Left ventricle myocardium superior (tissue), 1 donor: ENCODE results near the gene WNT9A. TPM values are rescaled to one million over a fixed set of nuclear protein-coding genes. Genes with fewer than 3 reads are reported as not detected.

ENCODE experiments used
- ATAC-seq: fragments of 200-7000 bp; cut with Tn5 transposase; one replicate; pipeline ENCODE4 v1.9.1; 2020; ENCODE audit warnings: mild to moderate bottlenecking, moderate library complexity
- DNase-seq: peaks from one replicate; pipeline ENCODE4 v3.0.0-alpha.2; 2020
- intact Hi-C: fragments of 100-400 bp; cut with micrococcal nuclease; formaldehyde crosslinking; loops from one replicate; pipeline ENCODE4 v1.11.0; 2022
- total RNA-seq: library from RNA; stranded (reverse); fragmentation: NEBNext Ultra II Directional; extraction: Animal tissue kit (Norgen Biotek cat#: 25700); gene quantifications from one replicate; pipeline ENCODE4 v1.2.1, GENCODE V29; 2021
- donor health status: DM: no; HTN: yes; CAD: no; lungs with severe emphysema.

Gene WNT9A
- total RNA-seq, 1 donor from 2014 or later, result 2.5 TPM

DNA sequence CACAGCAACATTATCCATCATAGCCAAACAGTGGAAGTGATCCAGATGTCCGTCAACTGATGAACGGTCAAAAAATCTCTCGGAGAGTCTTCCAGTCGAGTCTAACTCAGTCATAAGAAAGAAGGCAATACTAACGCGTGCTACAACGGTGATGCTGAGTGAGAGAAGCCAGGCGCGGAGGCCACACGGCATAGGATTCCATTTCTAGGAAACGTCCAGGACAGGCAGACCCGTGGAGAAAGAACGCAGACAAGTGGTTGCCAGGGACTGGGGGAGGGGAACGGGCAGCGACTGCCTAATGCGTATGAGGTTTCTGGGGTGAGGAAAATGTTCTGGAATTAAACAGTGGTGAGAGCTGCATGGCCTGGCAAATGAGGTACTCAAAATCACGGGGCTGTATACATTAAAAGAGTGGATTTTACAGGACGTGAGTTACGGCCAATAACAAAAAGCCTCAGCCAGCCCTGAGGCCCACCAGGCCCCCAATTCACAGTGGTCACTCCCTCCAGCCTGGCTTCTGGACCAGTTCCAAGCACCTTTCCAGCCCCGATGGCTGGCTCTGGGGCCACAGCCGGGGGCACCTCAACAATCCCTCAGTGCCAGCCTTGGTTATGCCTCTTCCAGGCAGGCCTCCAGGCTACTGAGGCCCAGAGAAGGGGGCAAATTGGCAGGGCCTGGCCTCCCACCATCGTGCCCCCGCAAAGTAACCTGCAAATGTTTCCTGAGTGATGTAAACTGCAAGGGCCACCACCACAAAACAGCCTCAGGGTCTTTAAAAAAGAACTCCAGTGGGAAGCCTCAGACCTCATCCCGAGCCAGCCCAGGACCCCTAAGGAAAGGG, 3.4 kb downstream of the WNT9A start:
- intact Hi-C loops, result loop anchor here (10.0 kb wide), 1 partner anchor 460 kb away; no protein-coding TSS in a partner anchor
- DNase-seq, result peak; percentile 83
- peak; percentile 42 for ATAC-seq

DNA sequence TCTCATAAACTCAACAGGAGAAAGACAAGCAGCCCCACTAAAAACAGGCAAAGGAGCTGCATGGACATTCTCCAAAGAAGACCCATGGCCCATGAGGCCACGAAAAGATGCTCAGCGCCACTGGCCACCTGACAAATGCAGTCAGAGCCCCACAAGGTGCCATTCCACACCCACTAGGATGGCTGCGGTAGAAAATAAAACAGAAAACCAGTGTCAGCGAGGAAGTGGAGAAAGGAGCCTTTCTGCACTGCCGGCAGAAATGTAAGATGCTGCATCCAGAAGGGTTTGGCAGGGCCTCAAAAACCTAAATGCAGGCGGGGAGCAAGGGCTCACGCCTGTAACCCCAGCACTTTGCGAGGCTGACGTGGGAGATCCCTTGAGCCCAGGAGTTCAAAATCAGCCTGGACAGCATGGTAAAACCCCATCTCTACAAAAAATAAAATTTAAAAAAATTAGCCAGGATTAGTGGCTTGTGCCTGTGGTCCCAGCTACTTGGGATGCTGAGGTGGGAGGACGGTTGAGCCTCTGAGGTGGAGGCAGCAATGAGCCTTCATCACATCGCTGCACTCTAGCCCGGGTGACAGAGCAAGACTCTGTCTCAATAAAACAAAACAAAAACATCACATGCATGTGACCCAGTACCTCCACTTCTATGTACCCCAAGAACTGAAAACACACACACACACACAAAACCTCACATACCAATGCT, 4.2 kb downstream of the WNT9A start:
- intact Hi-C loops, result loop anchor here (10.0 kb wide), 1 partner anchor 459 kb away; no protein-coding TSS in a partner anchor
- ATAC-seq (no peak), DNase-seq (no peak)

DNA sequence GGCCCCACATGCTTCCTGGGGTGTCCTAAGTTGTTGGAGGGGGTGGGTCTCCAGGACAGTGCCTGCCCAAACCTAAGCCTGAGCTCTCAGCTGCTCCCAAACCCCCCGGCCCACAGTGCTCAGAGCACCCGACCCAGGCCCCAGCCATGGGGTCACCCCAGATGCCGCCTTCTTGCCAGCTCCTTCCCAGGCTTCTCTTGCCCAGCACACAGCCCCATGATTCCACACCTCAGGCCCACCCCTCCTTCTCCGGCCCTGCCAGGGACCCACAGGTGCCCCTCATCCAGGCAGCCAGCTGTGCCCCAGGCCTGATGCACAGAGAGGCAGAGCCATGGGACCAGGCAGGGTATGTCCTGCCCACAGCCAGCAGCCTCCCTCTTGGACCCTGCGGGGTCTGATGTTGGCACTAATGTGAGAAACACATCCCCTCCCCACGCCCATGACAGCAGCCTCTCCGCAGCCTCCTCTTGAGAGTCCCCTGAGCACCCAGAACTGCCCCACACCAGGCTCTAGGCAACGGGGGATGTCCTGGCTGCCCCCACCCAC, 4.9 kb downstream of the WNT9A start:
- no peak for ATAC-seq
- no peak for DNase-seq
- intact Hi-C loops, result loop anchor here (10.0 kb wide), 1 partner anchor 458 kb away; no protein-coding TSS in a partner anchor

DNA sequence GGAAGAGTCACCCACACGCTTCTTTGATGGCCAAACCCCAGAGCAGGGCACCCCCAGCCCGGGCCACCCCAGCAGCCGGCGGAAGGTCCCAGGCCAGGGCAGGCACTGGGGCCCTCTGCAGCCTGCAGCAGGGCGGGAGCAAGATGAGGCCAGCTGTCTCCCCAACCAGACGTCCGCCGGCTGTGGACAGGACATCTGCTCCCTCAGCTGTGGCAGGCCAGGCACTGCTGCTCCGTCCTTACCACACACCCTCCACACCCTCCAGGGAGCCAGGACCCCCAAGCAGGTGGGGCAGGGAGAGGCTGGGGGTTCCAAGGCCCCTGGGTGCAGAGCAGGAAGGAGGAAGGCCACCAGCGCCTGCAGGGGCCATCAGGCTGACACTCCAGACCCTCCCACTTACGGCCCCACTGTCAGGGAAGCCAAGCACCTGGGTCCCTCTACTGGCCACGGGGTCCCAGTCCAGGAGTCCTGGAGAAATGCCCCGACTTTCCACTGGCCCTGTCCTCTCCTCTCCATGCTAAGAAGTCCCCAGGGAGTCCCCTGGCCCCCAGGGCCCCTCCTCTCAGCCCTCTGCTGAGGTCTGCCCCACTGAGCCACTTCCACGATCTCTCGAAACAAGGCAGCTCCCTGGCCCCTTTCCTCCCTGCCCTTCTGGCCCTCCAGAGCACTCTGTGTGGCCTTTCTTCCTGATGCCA, 5.6 kb downstream of the WNT9A start:
- intact Hi-C loops, result loop anchor here (10.0 kb wide), 1 partner anchor 457 kb away; no protein-coding TSS in a partner anchor
- ATAC-seq (no peak), DNase-seq (no peak)

DNA sequence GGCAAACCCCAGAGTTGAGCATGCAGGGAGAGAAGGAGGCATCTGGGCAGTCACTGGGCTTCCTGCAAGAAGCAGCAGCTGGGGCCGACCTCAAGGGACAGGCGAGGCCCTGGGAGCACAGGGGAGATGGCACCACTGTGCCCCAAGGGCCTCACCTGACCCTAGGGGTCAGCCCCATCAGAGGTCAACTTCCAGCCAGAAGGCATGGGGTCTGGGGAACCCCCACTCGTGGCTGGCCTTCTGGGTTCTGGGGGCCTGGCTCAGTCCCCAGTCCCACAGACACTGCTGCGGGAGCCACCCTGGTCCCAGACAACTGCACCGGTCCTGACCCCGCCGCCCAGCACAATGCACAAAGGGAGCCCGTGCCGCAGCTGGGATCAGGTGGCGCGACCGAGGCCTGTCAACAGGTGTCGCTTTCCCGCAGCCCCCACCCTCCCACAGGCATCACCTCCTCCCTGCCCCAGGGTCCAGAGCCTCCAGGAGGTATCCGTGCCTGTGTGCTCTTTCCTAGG, 6.2 kb downstream of the WNT9A start:
- no peak for ATAC-seq
- peak; percentile 37 for DNase-seq
- intact Hi-C loops, result loop anchor here (10.0 kb wide), 1 partner anchor 457 kb away; no protein-coding TSS in a partner anchor

DNA sequence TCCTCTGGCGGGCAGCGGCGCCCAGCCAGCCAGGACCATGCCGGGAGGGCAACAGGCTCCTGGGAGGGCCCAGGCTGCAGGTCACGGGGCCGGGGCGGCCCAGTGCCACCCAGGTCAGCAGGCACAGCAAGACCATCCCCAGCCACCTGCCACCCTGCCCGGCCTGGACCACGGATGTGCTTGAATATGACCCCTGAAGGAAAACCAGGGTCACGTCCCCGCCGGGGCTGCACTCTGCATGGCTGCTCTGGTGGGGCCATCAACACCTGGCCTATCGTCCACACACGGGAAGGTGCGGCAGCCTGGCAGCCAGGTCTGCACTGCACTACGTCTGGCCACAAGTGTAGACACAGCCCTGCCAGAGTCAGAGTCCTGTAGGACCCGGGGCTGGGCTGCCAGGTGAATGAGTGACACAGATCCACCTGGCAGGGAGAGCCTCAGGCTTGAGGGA, 6.9 kb downstream of the WNT9A start:
- DNase-seq, result peak; percentile 31
- intact Hi-C loops, result loop anchor here (10.0 kb wide), 1 partner anchor 456 kb away; no protein-coding TSS in a partner anchor
- ATAC-seq, result no peak

DNA sequence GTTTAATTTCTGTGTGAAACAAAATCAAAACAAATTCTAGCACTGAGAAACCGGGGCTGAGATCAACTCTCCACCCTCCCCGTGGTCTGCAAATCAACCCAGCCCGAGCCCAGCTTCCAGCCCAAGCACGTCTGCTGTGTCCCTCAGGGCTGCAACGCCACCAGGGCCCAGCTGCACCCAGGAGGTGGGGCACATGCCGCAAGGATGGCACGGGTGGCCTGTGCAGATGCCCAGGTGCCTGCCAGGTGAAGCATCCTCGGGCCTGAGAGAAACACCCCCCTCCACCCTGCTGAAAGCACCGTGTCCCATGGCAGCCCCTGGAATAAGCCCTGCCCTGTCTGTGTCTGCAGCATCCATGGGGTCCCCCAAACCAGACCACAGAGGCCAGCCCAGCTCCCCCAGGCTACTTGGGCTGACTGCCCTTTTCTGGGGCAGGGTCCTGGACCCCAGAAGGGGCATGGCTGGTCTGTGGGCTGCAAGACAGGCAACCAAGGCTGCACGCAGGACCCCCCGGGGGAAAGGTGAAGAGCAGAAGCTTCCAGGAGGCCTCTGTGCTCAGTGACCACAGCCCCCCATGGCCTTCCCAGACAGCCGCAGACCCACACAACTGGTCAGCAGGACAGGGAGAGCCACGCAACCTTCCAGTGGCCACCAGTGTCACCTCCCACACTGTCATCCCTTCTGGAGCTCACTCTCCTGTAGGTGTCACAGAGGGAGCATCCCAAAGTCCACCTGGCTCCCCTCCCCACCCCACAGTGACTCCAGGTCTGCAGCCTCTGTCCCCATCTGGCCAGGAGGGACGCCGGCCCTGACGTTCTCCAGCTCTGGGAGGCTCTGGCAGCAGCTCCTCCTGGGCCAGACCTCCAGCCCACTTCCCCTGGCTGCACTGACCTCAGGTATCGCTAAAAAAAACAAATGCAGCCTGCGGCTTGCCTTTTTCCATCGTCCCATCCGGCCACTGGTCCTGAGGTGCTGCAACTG, 7.7 kb downstream of the WNT9A start:
- intact Hi-C loops, result loop anchor here (10.0 kb wide), 1 partner anchor 455 kb away; no protein-coding TSS in a partner anchor
- ATAC-seq (no peak), DNase-seq (peak; percentile 15)

DNA sequence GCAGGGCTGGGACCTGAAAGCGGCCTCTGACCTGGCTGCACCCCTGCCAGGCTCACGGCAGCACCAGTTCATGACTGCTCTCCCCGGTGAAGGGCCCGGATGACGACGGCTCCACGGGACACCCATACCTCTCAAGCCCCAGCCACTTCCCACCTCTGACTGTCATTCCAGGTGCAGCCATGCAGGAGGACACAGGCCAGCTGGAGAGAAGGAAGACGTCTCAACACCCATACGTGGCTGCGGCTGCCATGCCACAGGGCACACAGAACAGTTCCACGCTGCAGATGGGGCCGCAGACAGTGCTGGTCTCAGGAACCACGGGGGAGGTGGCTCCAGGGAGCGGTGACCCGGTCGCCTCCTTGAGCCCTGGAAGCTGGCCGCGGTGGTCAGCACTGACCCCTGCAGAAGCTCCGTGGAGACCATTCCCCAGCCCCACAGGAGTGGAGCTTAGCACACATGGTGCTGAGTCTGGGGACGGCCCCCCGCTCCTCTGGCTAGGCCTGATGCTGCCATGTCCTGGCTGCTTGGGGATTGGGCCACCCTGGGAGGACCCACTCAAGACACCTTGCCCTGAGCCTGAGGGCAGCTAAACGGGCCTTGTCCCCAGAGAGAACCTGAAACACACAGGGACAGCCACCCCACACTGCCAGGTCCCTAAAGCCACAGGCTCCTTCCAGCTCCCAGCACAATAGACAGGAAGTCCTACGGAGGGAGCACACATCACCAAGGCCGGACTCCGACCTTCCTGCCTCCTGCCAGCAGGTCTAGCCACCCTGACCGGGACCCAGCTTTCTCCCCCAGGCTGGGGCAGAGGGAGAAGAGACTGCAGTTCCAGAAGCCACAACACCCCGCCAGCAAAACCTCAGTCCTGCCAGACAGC, 8.6 kb downstream of the WNT9A start:
- DNase-seq (peak; percentile 28), ATAC-seq (no peak)
- intact Hi-C loops, result no loop called here

DNA sequence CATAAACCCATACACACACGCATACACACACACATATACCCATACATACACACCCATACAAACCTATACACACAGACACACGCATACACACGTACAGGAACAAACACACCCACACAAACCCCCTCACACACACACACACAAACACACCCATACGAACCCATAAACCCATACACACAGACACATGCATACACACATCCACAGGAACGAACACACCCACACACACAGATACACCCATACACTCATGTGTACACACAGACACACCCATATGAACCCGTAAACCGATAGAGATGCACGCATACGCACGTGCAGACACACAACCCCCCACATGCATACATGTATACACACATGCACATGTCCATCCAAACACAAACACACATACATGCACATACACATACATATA, 9.5 kb downstream of the WNT9A start:
- intact Hi-C loops, result no loop called here
- no peak for ATAC-seq
- DNase-seq, result no peak

DNA sequence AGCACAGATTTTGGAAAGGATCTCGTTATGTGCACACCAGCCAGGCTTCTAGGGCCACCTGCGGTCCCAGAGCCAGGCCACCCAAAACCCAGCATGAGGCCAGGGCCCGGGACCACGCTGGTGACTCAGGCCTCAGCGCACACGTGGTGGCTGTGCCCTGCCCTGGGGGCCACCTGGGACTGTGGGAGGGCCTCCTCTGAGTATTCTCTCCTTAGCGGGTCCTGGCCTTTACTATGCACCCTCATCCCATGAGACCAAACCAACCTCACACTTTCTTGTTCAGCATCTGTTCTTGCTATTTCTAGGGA, 9.9 kb downstream of the WNT9A start:
- ATAC-seq (no peak), DNase-seq (peak; percentile 20)
- intact Hi-C loops, result no loop called here

DNA sequence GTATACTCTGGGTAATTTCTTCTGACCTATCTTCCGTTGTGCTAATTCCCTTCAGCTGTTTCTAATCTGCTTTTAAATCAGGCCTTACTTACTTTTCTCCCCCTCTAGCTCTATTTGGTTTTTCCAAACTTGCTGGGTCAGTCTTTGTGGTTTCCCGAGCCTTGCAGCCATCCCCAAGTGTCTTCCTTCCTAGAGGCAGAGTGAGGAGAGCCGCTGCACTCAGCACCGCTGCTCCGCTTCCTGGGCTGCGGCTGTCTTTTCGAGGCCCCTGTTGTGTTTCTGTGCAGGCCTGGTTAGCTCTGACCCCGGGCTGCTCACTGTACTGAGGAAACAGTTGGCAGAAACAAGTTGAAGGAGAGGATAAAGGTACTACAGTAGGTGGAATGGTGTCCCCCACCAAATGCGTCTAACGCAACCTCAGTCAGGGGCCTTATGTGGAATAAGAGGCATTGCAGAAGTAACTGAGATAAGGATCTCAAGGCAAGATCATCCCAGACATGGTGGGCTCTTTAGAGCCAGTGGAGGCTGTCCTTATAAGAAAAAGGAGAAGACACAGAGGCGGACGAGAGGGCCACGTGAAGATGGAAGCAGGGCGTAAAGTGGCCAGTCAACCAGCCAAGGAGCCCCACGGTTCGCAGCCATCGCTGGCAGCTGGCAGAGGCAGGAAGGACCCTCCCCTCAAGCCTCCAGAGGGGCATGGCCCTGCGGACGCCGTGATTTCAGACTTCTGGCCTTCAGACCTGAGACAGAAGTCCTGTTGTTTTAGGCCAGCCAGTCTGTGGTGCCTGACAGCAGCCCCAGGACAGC, 10.5 kb downstream of the WNT9A start:
- ATAC-seq, result no peak
- peak; percentile 16 for DNase-seq
- intact Hi-C loops, result no loop called here

DNA sequence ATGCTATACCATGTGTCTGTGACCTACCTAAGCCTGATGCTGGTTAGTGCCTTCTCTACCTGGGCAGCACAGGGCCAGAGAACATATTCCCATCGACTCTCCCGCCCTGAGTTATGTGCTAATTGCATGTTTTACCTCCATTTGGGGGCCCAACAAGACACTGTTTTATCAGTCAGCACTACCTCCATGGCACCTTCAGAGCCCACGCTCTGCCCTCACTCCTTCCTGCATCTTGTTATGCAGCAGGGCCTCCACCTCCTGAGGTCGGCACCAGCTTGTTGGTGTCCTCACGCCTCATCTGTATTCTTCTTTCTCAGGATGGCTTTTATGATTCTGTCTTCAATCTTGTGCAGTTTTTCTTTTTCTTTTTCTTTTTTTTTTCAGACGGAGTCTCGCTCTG, 11.9 kb downstream of the WNT9A start:
- intact Hi-C loops, result no loop called here
- DNase-seq (no peak), ATAC-seq (no peak)

DNA sequence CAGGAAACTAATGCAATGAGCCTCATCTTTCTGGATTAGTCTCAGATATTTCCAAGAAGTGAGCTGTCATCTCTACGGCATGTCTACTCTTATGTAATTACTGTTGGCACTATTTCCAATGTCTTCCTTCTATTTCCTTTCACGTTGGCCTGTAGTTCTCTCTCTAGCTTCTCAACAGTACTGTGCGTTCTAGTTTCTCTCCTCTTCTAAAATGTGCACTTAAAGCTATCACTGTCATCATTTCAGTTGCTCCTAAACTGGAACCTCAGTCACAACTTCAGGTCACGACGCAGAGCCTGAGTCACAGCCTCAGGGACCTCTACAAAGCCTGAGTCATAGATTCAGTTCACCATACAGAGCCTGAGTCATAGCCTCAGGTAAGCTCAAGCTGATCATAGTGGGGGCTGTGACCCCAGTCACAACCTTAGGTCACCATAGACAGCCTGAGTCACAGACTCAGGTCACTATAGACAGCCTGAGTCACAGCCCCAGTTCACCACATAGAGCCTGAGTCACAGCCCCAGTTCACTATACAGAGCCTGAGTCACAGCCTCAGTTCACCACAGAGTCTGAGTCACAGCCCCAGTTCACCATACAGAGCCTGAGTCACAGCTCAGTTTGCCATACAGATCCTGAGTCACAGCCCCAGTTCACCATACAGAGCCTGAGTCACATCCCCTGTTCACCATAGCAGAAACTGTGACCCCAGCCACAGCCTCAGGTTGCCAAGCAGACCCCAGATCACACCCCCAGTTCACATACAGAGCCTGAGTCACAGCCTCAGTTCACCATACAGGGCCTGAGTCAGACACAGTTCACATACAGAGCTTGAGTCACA, 13.0 kb downstream of the WNT9A start:
- intact Hi-C loops, result no loop called here

DNA sequence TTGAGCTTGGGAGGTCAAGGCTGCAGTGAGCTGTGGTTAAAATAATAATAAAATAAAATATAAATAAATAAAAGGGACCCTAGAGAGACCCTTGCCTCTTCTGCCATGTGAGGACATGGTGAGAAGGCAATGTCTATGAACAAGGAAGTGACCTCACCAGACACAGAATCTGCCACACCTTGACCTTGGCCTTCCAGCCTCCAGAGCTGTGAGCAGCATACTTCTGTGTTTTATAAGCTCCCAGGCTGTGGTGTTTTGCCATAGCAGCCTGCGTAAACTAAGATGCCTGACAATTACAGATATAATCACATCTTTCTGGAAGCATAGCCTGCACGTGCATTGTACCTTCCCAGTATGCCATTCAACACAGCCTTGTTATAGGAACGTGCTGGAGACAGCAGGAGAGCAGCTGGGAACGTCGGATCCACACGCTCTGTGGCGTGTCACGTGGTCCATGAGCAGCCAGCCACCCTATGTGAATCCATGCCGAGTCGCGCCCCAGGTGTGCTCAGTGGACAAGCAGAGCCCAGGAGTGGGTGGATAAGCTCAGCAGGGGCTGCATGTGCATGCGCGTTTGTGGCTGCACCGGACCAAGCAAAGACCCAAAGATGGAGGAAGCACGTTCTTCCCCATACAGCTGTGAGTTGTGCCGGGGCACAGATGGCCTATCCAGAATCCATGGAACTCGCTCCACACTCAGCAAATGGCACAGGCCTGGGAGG, 17.8 kb downstream of the WNT9A start:
- DNase-seq, result peak; percentile 16
- intact Hi-C loops, result no loop called here
- no peak for ATAC-seq

More for the DNA sequence above, 13.0 kb downstream of the WNT9A start:
- ATAC-seq (peak; percentile 75), DNase-seq (no peak)
